Measurements from ENCODE around the gene FRMPD3. TPM values are rescaled to one million over a fixed set of nuclear protein-coding genes. Genes with fewer than 3 reads are reported as not detected.

Gene FRMPD3
- total and polyA plus RNA-seq, 2 of the 8 experiments (the other 6 are each of a cell fraction or from before 2014, with no cell fraction given), result 0.38 to 0.56 TPM

- no peak for TF ChIP-seq HDAC2 (IDR thresholded peaks at IDR 0.05; ENCODE audit: borderline replicate concordance in 1 of 2, low read depth in 2 of 2, low read length in 2 of 2)
- TF ChIP-seq TBP (IDR thresholded peaks at IDR 0.05; ENCODE audit: low read depth, low read length), result peak; percentile 55; the same call in 1 of the 2 replicates
- TF ChIP-seq POU5F1 (IDR thresholded peaks at IDR 0.05; ENCODE audit: low read depth, low read length), result no peak
- TF ChIP-seq RAD21 (IDR thresholded peaks at IDR 0.05 in 1 of 2, conservative IDR thresholded peaks at IDR 0.05 in 1 of 2; ENCODE audit: low read depth in 2 of 2, low read length in 2 of 2), result no peak
- TF ChIP-seq BRCA1 (IDR thresholded peaks at IDR 0.05; ENCODE audit: low read depth, low read length), result no peak
- TF ChIP-seq POLR2AphosphoS5 (IDR thresholded peaks at IDR 0.05; ENCODE audit: low read depth, low read length), result no peak
- no peak for TF ChIP-seq SP1 (IDR thresholded peaks at IDR 0.05; ENCODE audit: low read depth, low read length)
These were observed at the start of gene FRMPD3 (continued) for GRCh38 chrX:107448998-107449835.
